HEK293T (cell line): ENCODE data around the gene ADNP2.

Experiments
- CTCF ChIA-PET: fragments of 350-600 bp; formaldehyde crosslinking; extraction: SDS; loops from one replicate; lab custom pipeline; 2021; ENCODE audit warnings: antibody characterized with exemption, inconsistent platforms; lab: Yijun Ruan, JAX
- POLR2A ChIA-PET: fragments of 350-600 bp; formaldehyde crosslinking; extraction: SDS; loops from one replicate; lab custom pipeline; 2020; ENCODE audit warnings: antibody characterized with exemption, inconsistent platforms; lab: Yijun Ruan, JAX
- DNase-seq: peaks from one replicate; pipeline ENCODE4 v3.0.0; 2012; ENCODE audit warnings: mixed read lengths; ENCODE audit errors: extremely low spot score
- ARNT ChIP-seq: fragments of 450-650 bp; IDR thresholded peaks from 2 replicates; pipeline ENCODE4 v1.6.1; 2017; ENCODE audit warnings: mild to moderate bottlenecking
- BHLHE40 ChIP-seq: fragments of 450-650 bp; IDR thresholded peaks from 2 replicates; pipeline ENCODE4 v1.6.1; 2016; ENCODE audit warnings: mild to moderate bottlenecking, moderate library complexity, borderline replicate concordance
- CTBP1 ChIP-seq: fragments of 450-650 bp; IDR thresholded peaks from 2 replicates; pipeline ENCODE4 v1.6.1; 2016; ENCODE audit warnings: borderline replicate concordance
- ELF4 ChIP-seq: fragments of 450-650 bp; IDR thresholded peaks from 2 replicates; pipeline ENCODE4 v1.6.1; 2017; ENCODE audit warnings: antibody characterized with exemption
- FOXA1 ChIP-seq: fragments of 450-650 bp; IDR thresholded peaks from 2 replicates; pipeline ENCODE4 v1.6.1; 2016; ENCODE audit warnings: mild to moderate bottlenecking
- FOXK2 ChIP-seq: fragments of 450-650 bp; IDR thresholded peaks from 2 replicates; pipeline ENCODE4 v1.6.1; 2016; ENCODE audit warnings: mild to moderate bottlenecking
- FOXM1 ChIP-seq: fragments of 450-650 bp; IDR thresholded peaks from 2 replicates; pipeline ENCODE4 v1.6.1; 2017; ENCODE audit warnings: mild to moderate bottlenecking, borderline replicate concordance
- HDGF ChIP-seq: fragments of 450-650 bp; IDR thresholded peaks from 2 replicates; pipeline ENCODE4 v1.6.1; 2017; ENCODE audit warnings: antibody characterized with exemption, borderline replicate concordance
- L3MBTL2 ChIP-seq: fragments of 450-650 bp; conservative IDR thresholded peaks from 2 replicates; pipeline ENCODE4 v1.6.1; 2016; ENCODE audit warnings: mild to moderate bottlenecking
- LEF1 ChIP-seq: fragments of 450-650 bp; IDR thresholded peaks from 2 replicates; pipeline ENCODE4 v1.6.1; 2017; ENCODE audit warnings: mild to moderate bottlenecking, borderline replicate concordance
- NFRKB ChIP-seq: fragments of 450-650 bp; IDR thresholded peaks from 2 replicates; pipeline ENCODE4 v1.6.1; 2016; ENCODE audit warnings: mild to moderate bottlenecking, moderate library complexity
- SP1 ChIP-seq: fragments of 450-650 bp; IDR thresholded peaks from 2 replicates; pipeline ENCODE4 v1.6.1; 2017
- SUZ12 ChIP-seq: fragments of 450-650 bp; IDR thresholded peaks from 2 replicates; pipeline ENCODE4 v1.6.1; 2016; ENCODE audit warnings: mild to moderate bottlenecking
- TARDBP ChIP-seq: fragments of 450-650 bp; IDR thresholded peaks from 2 replicates; pipeline ENCODE4 v1.6.1; 2016
- ZNF384 ChIP-seq: fragments of 450-650 bp; IDR thresholded peaks from 2 replicates; pipeline ENCODE4 v1.6.1; 2016
- TF ChIP-seq, protein P1 (sequence below): fragments of 450-650 bp; IDR thresholded peaks from 2 replicates; pipeline ENCODE4 v1.6.1; 2016

ADNP2 gene, protein sequence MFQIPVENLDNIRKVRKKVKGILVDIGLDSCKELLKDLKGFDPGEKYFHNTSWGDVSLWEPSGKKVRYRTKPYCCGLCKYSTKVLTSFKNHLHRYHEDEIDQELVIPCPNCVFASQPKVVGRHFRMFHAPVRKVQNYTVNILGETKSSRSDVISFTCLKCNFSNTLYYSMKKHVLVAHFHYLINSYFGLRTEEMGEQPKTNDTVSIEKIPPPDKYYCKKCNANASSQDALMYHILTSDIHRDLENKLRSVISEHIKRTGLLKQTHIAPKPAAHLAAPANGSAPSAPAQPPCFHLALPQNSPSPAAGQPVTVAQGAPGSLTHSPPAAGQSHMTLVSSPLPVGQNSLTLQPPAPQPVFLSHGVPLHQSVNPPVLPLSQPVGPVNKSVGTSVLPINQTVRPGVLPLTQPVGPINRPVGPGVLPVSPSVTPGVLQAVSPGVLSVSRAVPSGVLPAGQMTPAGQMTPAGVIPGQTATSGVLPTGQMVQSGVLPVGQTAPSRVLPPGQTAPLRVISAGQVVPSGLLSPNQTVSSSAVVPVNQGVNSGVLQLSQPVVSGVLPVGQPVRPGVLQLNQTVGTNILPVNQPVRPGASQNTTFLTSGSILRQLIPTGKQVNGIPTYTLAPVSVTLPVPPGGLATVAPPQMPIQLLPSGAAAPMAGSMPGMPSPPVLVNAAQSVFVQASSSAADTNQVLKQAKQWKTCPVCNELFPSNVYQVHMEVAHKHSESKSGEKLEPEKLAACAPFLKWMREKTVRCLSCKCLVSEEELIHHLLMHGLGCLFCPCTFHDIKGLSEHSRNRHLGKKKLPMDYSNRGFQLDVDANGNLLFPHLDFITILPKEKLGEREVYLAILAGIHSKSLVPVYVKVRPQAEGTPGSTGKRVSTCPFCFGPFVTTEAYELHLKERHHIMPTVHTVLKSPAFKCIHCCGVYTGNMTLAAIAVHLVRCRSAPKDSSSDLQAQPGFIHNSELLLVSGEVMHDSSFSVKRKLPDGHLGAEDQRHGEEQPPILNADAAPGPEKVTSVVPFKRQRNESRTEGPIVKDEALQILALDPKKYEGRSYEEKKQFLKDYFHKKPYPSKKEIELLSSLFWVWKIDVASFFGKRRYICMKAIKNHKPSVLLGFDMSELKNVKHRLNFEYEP

DNA sequence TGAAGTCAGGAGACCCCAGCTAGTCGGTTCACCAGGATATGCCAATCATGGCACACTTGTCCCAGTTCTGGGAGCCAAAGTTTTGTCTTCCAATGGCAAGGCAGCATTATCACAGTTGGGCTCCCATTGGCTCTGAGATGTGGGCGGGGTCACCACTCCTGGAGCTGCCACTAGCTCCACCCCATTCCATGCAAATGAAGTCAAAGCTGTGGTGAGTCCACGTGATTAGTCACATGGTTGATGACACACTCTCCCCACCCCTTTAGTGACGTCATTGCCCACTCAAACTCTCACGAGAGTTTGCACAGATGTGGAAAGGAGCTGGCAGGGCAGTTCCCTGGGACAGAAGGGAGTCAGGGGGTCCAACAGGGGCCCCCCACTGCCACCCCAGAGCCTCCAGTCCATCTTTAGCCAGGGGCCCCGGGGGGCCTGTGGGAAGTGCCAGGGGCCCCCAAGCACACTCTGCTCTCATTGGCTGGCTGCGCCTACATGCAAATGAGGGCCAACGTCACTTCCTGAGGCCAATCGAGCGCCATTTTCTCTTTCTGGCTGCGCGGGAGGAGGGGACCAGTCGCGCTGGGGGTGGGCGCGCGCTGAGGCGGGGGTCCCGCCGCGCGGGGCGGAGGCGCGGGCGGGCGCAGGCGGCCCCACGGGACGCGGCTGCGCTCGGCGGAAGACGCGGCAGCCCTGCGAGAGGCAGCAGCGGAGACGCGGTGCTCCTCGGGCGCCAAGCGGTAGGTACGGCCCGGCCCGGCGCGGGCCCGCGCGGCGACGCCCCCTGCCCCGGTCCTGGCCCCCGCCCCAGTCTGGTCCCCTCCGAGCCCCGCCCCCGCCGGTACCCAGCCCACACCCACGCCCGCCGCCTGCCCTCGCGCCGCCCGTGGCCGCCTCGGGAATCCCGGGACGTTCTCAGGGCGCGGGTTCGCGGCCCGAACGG is at the start of gene ADNP2:
TSS of gene ADNP2 (plus strand) at position 524 of the 937 bp plus-strand sequence. CDS start 8,281 bp downstream, outside the sequence.
- ChIA-PET CTCF (no interaction called here), POLR2A (interaction anchor here (0.9 to 1.1 kb wide), 2 partner anchors 120 to 123 kb away, joined by 3 to 4 read pairs; no protein-coding TSS in a partner anchor)
- DNase-seq, result peak; percentile 88
- TF ChIP-seq L3MBTL2, result peak; percentile 30; the same call in 1 of the 2 replicates
- TF ChIP-seq SP1, result peak; percentile 33; the same call in 1 of the 2 replicates
- TF ChIP-seq, protein P1, sequence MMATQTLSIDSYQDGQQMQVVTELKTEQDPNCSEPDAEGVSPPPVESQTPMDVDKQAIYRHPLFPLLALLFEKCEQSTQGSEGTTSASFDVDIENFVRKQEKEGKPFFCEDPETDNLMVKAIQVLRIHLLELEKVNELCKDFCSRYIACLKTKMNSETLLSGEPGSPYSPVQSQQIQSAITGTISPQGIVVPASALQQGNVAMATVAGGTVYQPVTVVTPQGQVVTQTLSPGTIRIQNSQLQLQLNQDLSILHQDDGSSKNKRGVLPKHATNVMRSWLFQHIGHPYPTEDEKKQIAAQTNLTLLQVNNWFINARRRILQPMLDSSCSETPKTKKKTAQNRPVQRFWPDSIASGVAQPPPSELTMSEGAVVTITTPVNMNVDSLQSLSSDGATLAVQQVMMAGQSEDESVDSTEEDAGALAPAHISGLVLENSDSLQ, result peak; percentile 84
- no peak for TF ChIP-seq ARNT
- TF ChIP-seq FOXK2, result no peak
- no peak for TF ChIP-seq SUZ12

DNA sequence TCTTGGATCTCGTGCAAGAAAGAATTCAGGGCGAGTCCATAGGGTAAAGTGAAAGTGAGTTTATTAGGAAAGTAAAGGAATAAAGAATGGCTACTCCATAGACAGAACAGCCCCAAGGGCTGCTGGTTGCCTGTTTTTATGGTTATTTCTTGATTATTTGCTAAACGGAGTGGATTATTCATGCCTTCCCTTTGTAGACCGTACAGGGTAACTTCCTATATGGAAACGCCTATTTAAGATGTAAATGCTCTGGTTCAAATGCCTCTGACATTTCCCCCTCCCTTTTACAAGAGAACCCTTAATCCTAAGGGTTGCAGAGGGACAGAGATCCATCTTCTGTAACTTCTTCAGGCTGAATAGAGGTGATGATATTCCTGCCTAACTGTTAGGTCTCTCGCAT is 49.1 kb upstream of the ADNP2 start:
- CTCF ChIA-PET, result no interaction called here
- TF ChIP-seq ELF4 (no peak), NFRKB (no peak), TARDBP (no peak), FOXA1 (no peak), ARNT (no peak)
- TF ChIP-seq, protein P1, result no peak
- POLR2A ChIA-PET, result no interaction called here
- no peak for DNase-seq

DNA sequence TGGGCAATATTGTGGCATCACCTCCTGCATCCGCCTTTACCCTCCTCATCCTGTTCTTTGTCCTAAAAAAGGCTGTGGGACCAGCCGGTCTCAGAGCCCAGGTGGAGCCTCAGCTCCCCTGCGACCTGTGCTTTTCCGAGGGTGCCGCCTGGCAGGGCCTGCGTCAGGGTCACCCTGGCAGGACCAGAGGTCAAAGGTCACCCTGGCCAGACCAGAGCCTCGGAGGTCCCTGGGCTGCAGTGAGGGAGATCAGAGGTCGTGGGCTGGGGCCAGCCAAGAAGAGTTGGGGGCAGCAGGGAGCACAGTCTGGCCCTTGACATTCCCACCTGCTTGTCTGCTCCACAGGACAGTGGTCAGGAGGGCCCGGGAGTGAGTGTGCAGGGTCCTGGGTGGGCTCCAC is 43.4 kb upstream of the ADNP2 start:
- DNase-seq, result no peak
- no peak for TF ChIP-seq SP1
- no peak for TF ChIP-seq SUZ12
- TF ChIP-seq FOXA1, result no peak
- TF ChIP-seq HDGF, result no peak
- no peak for TF ChIP-seq NFRKB
- TF ChIP-seq BHLHE40, result no peak
- no peak for TF ChIP-seq FOXK2
- no peak for TF ChIP-seq LEF1
- TF ChIP-seq, protein P1, result no peak
- no peak for TF ChIP-seq L3MBTL2
- no peak for TF ChIP-seq ARNT
- TF ChIP-seq TARDBP, result no peak
- no peak for TF ChIP-seq ELF4
- ChIA-PET POLR2A (no interaction called here), CTCF (no interaction called here)

DNA sequence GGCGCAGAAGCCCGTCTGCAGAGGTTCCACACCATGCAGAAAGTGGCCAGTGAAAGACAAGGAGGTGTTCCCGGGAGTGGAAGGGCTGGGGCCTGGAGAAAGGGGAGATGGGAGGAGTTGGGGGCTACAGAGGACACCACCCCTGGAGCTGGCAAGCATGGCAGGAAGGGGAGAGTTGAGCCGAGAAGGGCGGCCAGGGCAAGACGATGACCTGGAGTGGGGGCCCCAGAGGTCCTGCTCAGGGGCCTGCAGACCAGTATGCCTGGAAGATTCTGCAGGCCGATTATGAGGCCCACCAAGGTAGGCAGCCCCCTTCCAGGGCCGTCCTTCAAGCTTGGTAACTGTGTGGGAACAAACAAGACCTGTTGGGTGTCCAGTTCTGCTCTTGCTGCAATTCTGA is 41.7 kb upstream of the ADNP2 start:
- DNase-seq, result no peak
- TF ChIP-seq FOXA1 (no peak), HDGF (no peak), ZNF384 (no peak), CTBP1 (no peak), L3MBTL2 (no peak), SUZ12 (no peak), ELF4 (no peak), TARDBP (no peak), NFRKB (no peak), FOXM1 (no peak), BHLHE40 (no peak), SP1 (no peak), LEF1 (no peak)
- TF ChIP-seq, protein P1, result no peak
- ChIA-PET CTCF (no interaction called here), POLR2A (no interaction called here)

DNA sequence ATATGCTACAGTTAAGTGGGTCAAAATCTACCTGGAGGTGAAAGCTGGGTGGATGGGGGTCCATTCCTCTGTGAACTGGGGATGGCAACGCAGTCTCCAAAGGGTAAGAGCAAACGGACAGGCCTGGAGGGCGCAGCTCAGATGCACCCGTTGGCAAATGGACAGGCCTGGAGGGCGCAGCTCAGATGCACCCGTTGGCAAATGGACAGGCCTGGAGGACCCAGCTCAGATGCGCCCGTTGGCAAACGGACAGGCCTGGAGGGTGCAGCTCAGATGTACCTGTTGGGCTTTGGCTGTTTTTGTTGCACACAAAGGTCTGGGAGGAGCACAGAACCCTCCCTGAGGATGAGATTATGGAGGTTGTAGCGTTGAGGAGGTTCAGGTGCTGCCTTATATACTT is 41.2 kb upstream of the ADNP2 start:
- ChIA-PET POLR2A (no interaction called here), CTCF (no interaction called here)

More for the DNA sequence above, 41.2 kb upstream of the ADNP2 start:
- TF ChIP-seq NFRKB, result no peak
- TF ChIP-seq CTBP1, result no peak
- no peak for TF ChIP-seq BHLHE40
- no peak for TF ChIP-seq L3MBTL2
- TF ChIP-seq FOXM1, result no peak
- TF ChIP-seq, protein P1, result no peak
- no peak for TF ChIP-seq ELF4
- no peak for TF ChIP-seq LEF1
- TF ChIP-seq FOXK2, result no peak
- TF ChIP-seq FOXA1, result no peak
- TF ChIP-seq SUZ12, result no peak
- TF ChIP-seq ARNT, result no peak
- no peak for TF ChIP-seq SP1
- TF ChIP-seq HDGF, result no peak
- no peak for TF ChIP-seq TARDBP
- TF ChIP-seq ZNF384, result no peak
- no peak for DNase-seq
